Activated B cell treated with CpG ODN at 0.5 μM for 24 hours (primary cell): ENCODE measurements around the gene SSH2. TPM values are rescaled to one million over a fixed set of nuclear protein-coding genes. Genes with fewer than 3 reads are reported as not detected.
"Not testable (repeated sequence)": the region's sequence is repeated elsewhere in the genome, so short reads cannot be mapped to it uniquely, and the experiment has no call there.

Source experiments
- ATAC-seq: fragments of 200-7000 bp; cut with Tn5 transposase; one replicate; pipeline ENCODE4 v1.10.0; 2021; ENCODE audit warnings: low read depth, mild to moderate bottlenecking, moderate library complexity
- CTCF ChIA-PET: fragments of 350-600 bp; sonication (Branson Sonifier 250); formaldehyde crosslinking; loops from one replicate; lab custom pipeline; 2021; ENCODE audit warnings: antibody characterized with exemption; lab: Charles Lee
- POLR2A ChIA-PET: fragments of 350-600 bp; sonication (Branson Sonifier 250); formaldehyde crosslinking; loops from one replicate; lab custom pipeline; 2021; ENCODE audit warnings: antibody characterized with exemption; lab: Charles Lee
- DNase-seq: peaks from one replicate; pipeline ENCODE4 v3.0.0; 2022
- H3K27ac Mint-ChIP-seq: one replicate; pipeline ENCODE4 v1.8.0; 2020; ENCODE audit warnings: mixed read lengths
- H3K27me3 Mint-ChIP-seq: one replicate; pipeline ENCODE4 v1.8.0; 2021; ENCODE audit warnings: mixed read lengths
- H3K36me3 Mint-ChIP-seq: one replicate; pipeline ENCODE4 v1.8.0; 2021; ENCODE audit warnings: low read depth, mixed read lengths
- H3K4me1 Mint-ChIP-seq: one replicate; pipeline ENCODE4 v1.8.0; 2021; ENCODE audit warnings: mixed read lengths
- H3K4me3 Mint-ChIP-seq: one replicate; pipeline ENCODE4 v1.8.0; 2020; ENCODE audit warnings: mild to moderate bottlenecking, mixed read lengths
- H3K9me3 Mint-ChIP-seq: one replicate; pipeline ENCODE4 v1.8.0; 2020; ENCODE audit warnings: mixed read lengths
- CTCF ChIP-seq: fragments of 200-600 bp; IDR thresholded peaks from one replicate; pipeline ENCODE4 v1.8.0; 2022; ENCODE audit warnings: antibody characterized with exemption, mild to moderate bottlenecking
- intact Hi-C: fragments of 100-400 bp; cut with micrococcal nuclease; formaldehyde crosslinking; loops from one replicate; pipeline ENCODE4 v1.15.1; 2024
- total RNA-seq: library from RNA; stranded (reverse); gene quantifications from 2 replicates; pipeline ENCODE4 v1.2.3, GENCODE V29; 2022

Gene SSH2
- total RNA-seq, 1 donor from 2014 or later: 95.7 TPM

- ATAC-seq: no peak
- Mint-ChIP-seq H3K36me3 (peaks cover 54% of the 10 kb centered on the region), H3K27ac (peak overlapping the region; percentile 12), H3K4me1 (peaks cover 63% of the 10 kb centered on the region), H3K9me3 (peaks cover 3% of the 10 kb centered on the region), H3K4me3 (no peak overlapping the region), H3K27me3 (no peaks in the 10 kb centered on the region)
- ChIA-PET CTCF (interaction anchor here (1.5 kb wide), 1 partner anchor 47 kb away, joined by 5 read pairs; no protein-coding TSS in a partner anchor), POLR2A (interaction anchor here (1.8 to 2.0 kb wide), 2 partner anchors 12 to 28 kb away, joined by 4 to 6 read pairs; no protein-coding TSS in a partner anchor)
- intact Hi-C loops: no loop called here
- no peak for DNase-seq
- no peak for TF ChIP-seq CTCF
These were observed 197.8 kb downstream of the SSH2 start for GRCh38 chr17:29732209-29732608.

GRCh38 chr17:29731589-29731929 lies 198.5 kb downstream of the SSH2 start:
- DNase-seq: no peak
- H3K27me3 Mint-ChIP-seq: no peaks in the 10 kb centered on the region
- H3K36me3 Mint-ChIP-seq: peaks cover 52% of the 10 kb centered on the region
- no peak for ATAC-seq
- no peak overlapping the region for H3K4me3 Mint-ChIP-seq
- intact Hi-C loops: no loop called here
- peak overlapping the region; percentile 12 for H3K27ac Mint-ChIP-seq
- CTCF ChIA-PET: no interaction called here
- no peak for TF ChIP-seq CTCF
- POLR2A ChIA-PET: interaction anchor here (1.8 kb wide), 1 partner anchor 13 kb away, joined by 4 read pairs; no protein-coding TSS in a partner anchor
- H3K9me3 Mint-ChIP-seq: peaks cover 3% of the 10 kb centered on the region
- peaks cover 70% of the 10 kb centered on the region for H3K4me1 Mint-ChIP-seq

GRCh38 chr17:29728490-29728889 lies 201.5 kb downstream of the SSH2 start:
- peak overlapping the region; percentile 61 for H3K27ac Mint-ChIP-seq
- ChIA-PET CTCF (interaction anchor here (1.4 kb wide), 1 partner anchor 51 kb away, joined by 4 read pairs; no protein-coding TSS in a partner anchor), POLR2A (no interaction called here)
- no peaks in the 10 kb centered on the region for H3K27me3 Mint-ChIP-seq
- peaks cover 79% of the 10 kb centered on the region for H3K4me1 Mint-ChIP-seq
- no peak overlapping the region for H3K4me3 Mint-ChIP-seq
- H3K9me3 Mint-ChIP-seq: peaks cover 3% of the 10 kb centered on the region
- TF ChIP-seq CTCF: no peak
- DNase-seq: no peak
- intact Hi-C loops: no loop called here
- H3K36me3 Mint-ChIP-seq: peaks cover 38% of the 10 kb centered on the region
- no peak for ATAC-seq

- H3K9me3 Mint-ChIP-seq: peaks cover 3% of the 10 kb centered on the region
- ChIA-PET POLR2A (interaction anchor here (0.5 to 1.3 kb wide), 5 partner anchors 14 to 34 kb away, joined by 3 to 6 read pairs (median 4); no protein-coding TSS in a partner anchor), CTCF (interaction anchor here (1.2 to 1.4 kb wide), 2 partner anchors 52 to 87 kb away, joined by 3 read pairs; no protein-coding TSS in a partner anchor)
- H3K4me3 Mint-ChIP-seq: peak overlapping the region; percentile 7
- H3K36me3 Mint-ChIP-seq: peaks cover 26% of the 10 kb centered on the region
- ATAC-seq (peak; percentile 12), DNase-seq (no peak)
- intact Hi-C loops: loop anchor here (2.0 kb wide), 1 partner anchor 14 kb away; no protein-coding TSS in a partner anchor
- peak overlapping the region; percentile 72 for H3K27ac Mint-ChIP-seq
- no peak for TF ChIP-seq CTCF
- peaks cover 82% of the 10 kb centered on the region for H3K4me1 Mint-ChIP-seq
- H3K27me3 Mint-ChIP-seq: no peaks in the 10 kb centered on the region
These were observed 203.2 kb downstream of the SSH2 start for GRCh38 chr17:29726715-29727252.

- peaks cover 23% of the 10 kb centered on the region for H3K36me3 Mint-ChIP-seq
- CTCF ChIA-PET, intact Hi-C loops, ATAC-seq, DNase-seq, H3K27me3 Mint-ChIP-seq, H3K9me3 Mint-ChIP-seq: not testable (repeated sequence)
- peak overlapping the region; percentile 25 for H3K4me3 Mint-ChIP-seq
- POLR2A ChIA-PET: interaction anchor here (0.6 to 5.0 kb wide), 3 partner anchors 29 to 69 kb away, joined by 4 to 86 read pairs (median 29); no protein-coding TSS in a partner anchor
- H3K4me1 Mint-ChIP-seq: peaks cover 88% of the 10 kb centered on the region
- peak overlapping the region; percentile 72 for H3K27ac Mint-ChIP-seq
These were observed 204.6 kb downstream of the SSH2 start for GRCh38 chr17:29725408-29725807.
